GM12872 (cell line): ENCODE results near the gene FOLR3.

Experiments
- CTCF ChIP-seq: IDR thresholded peaks from 3 replicates; pipeline ENCODE4 v1.5.1; 2011; ENCODE audit warnings: low read depth, mild to moderate bottlenecking, low read length, moderate library complexity; ENCODE audit not compliant: insufficient read depth

The FOLR3 gene

DNA sequence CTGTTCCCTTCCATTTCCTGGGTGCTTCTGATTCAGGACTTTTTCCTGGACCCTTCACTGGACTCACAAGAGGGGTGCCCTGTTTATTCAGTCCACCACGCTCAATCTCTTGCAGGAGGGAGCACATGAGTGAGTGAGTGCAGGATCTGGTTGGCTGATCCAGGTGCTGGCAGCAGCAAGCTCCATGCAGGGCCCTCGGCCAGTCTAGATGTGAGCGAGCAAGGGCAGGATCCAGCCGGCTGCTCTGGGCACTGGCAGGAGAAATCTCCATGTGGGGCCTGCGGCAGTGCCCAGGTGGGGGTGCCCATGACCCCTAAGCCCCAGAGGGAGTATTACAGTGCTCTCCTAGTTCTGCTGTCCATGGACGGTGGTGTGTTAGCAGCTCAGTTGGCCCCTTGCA is 11.5 kb upstream of the FOLR3 start:
- TF ChIP-seq CTCF = no peak

DNA sequence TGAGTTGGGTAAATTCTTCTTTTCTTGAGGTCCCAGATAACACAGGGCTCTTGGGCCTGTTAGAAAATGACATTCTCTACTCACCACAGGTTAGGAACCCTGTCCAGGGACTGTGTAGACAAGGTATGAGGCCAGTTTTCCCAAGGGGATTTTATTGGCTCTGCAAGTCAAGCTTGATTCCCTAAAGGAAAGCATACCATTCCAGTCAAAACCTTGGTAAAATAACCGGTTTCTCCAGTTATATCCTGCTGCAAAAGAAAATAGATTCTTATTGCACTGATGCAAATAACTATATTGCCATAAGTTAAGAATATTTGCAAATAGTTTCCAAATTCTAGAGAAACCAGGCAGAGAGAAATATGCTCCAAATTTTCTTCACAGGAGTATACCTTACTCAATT is 9.6 kb upstream of the FOLR3 start:
- no peak for TF ChIP-seq CTCF

GRCh38 chr11:72127923-72128322 is 7.6 kb upstream of the FOLR3 start:
- TF ChIP-seq CTCF = no peak

GRCh38 chr11:72129381-72129780 is 6.1 kb upstream of the FOLR3 start:
- no peak for TF ChIP-seq CTCF

DNA sequence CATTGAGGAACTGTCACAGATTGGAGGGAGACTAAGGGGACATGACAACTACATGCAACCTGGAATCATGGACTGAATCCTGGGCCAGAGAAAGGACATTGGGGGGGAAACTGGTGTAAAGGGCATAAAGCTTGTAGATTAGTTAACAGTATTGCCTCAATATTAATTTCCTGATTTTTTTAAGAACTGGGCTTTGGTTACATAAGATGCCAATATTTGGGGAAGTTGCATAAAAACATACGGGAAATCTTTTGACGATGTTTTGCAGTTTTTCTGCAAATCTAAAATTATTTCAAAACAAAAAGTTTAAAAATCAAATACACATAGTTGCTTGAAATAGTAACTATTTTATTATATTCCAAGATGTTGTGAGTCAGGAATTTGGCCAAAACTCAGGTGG is 2.9 kb upstream of the FOLR3 start:
- TF ChIP-seq CTCF = no peak

- TF ChIP-seq CTCF = no peak
Observed at GRCh38 chr11:72135891-72136683, 562 bp downstream of the FOLR3 start.

DNA sequence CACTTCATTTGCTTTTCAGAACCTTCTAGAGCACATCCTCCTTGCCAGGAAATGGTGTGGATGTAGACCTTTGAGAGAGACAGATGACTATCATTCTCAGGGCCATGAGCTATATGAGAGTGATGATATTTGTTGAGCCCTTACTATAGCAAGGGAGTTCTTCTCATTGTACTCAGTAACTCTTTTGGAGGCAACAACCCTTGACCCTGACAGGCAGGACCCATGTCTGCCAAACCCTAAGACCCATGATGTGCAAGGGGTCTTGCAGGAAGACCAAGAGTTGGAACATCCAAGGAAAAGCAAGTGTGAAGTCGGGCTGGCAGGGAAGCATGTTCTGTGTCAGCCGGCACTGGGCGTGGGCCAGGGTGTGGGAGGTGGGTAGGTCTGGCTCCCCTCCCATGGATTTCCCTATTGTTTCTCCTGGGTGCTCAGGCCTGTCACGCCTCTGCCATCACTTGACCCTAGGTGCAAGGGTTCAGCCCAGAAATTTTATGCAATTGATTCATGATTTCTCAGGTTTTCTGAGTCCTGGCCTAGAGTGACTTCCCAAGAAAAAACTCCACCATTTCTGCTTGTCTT is 1.2 kb downstream of the FOLR3 start:
- no peak for TF ChIP-seq CTCF
